K562 treated with DMSO at 1 percent for 12 hours (cell line): ENCODE measurements around the gene TRIM54. TPM values are rescaled to one million over a fixed set of nuclear protein-coding genes. Genes with fewer than 3 reads are reported as not detected.

ENCODE experiments used
- total RNA-seq: library from RNA; unstranded; fragments of 300-600 nt; gene quantifications from 2 replicates; pipeline ENCODE4 v1.2.3, GENCODE V29; 2022; ENCODE audit not compliant: insufficient read depth

The TRIM54 gene, protein sequence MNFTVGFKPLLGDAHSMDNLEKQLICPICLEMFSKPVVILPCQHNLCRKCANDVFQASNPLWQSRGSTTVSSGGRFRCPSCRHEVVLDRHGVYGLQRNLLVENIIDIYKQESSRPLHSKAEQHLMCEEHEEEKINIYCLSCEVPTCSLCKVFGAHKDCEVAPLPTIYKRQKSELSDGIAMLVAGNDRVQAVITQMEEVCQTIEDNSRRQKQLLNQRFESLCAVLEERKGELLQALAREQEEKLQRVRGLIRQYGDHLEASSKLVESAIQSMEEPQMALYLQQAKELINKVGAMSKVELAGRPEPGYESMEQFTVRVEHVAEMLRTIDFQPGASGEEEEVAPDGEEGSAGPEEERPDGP
- not detected in 2 replicates for total RNA-seq

GRCh38 chr2:27281855-27282559 lies at the start of gene TRIM54:
Gene TRIM54, plus strand, starts transcription at chr2:27282429. Its CDS starts 303 bp downstream, at chr2:27282732.

GRCh38 chr2:27262379-27263286 lies 19.6 kb upstream of the TRIM54 start, which contains the start of gene SLC30A3:
Gene SLC30A3, minus strand, starts transcription at chr2:27263047. Its CDS starts 141 bp downstream, at chr2:27262906.

DNA sequence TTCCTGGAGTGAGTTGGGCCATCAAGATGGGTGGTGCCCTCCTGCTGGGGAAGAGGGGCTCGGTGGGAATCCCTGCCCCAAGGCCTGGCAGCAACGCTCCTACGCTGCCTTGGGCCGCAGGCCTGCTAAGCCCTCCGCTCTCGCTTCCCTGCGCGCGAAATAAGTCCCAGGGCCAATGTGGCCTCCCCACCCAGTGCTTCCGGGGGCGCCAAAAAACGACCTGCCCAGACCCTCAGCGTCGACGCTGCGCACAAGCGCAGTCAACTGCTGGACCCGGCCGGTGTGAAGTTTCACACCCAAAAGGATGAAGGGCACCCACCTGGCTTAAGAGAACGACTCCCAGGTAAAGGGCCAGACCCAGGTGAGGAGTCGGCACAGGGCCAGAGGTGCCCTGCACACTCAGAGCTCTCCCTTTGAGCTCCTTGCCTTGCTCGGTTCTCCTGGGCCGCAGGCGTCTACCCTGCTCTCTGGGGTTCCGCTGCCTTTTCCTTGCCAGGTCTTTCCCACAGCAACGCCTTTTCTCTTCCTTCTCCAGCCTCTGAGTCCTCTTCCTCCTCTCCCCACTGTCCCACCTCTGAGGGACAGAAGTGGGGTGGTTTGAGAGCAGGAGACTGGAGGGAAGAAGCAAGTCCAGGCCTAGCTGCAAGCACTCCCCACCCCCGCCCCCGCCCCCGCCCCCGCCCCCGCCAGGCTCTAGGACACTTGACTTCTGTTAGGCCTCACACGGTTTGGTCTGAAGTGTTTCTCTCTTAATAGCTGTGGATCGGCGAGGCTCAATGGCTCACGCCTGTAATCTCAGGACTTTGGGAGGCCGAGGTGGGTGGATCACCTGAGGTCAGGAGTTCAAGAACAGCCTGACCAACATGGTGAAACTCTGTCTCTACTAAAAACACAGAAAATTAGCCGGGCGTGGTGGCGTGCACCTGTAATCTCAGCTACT lies 6.7 kb upstream of the TRIM54 start, which contains the start of gene DNAJC5G:
Gene DNAJC5G (plus strand): TSS at position 223 of the 940 bp plus-strand sequence. CDS start 1,296 bp downstream, outside the sequence.

DNA sequence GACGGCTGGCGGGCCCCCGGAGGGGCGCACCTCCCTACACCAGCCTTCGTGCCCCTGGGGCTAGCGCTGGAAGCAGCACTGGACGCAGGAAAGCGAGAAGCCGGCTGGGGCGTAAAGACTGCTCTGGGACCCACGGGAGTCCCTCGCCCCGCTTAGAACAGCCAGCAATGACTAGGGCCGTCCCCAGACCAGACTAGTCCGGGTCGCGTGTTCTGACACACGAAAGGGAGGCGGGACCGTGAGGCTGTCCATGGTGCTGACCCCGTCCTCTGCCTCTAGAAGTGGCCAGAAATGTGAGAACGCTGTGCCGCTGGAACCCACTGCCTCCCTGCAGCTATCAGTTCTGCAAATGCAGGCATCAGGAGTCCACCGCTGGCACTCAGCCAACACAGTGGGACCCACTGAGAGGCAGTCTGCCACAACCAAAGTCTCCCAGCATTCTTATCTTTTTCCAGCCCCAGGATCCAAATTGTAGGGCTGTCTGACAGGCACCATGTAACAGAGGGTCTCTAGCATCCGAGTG lies 26.2 kb downstream of the TRIM54 start, which contains the start of gene UCN:
Gene UCN (minus strand): TSS at position 87 of the 523 bp plus-strand sequence. CDS start 550 bp downstream, outside the sequence.

DNA sequence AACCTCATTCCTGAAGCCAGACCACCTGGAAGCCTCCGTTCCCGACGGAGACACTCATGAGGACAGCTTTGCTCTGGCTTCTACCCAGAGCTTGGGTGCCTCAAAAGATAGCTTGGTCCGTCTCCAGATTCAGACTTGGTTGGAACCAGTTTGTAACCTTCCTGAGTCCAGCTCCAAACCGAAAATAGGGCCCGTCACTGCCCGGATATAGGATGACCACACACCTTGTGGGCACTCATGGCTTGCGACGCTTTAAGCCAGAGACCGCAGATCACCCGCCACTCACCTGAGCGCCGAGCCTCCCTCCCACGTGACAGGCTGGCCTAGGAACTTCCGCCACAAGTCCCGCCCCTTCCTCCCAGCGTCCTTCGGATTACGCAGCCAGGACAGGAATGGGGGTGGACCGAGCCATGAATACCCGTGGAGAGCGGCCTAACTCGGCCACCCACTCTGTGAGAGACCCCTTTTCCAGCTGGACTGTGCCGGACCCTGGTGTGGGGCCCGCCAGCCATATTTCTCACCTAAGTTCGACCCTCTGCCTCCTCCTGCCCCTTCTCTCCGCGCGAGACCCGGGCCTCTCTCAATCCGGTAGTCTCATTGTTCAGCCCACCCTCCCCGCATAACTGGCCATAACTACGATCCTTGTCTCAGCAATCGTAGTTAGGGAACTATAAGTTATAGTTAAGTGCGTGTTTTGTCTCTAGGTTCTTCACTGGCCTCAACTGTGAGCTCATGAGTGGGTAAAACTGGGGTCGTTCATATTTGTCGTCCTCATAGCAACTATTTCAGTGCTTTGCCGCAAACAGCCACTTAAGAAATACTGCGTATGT lies 40.8 kb downstream of the TRIM54 start, which contains the start of gene MPV17:
Gene MPV17 (minus strand): TSS at position 332 of the 830 bp plus-strand sequence. CDS start 580 bp downstream, outside the sequence.

DNA sequence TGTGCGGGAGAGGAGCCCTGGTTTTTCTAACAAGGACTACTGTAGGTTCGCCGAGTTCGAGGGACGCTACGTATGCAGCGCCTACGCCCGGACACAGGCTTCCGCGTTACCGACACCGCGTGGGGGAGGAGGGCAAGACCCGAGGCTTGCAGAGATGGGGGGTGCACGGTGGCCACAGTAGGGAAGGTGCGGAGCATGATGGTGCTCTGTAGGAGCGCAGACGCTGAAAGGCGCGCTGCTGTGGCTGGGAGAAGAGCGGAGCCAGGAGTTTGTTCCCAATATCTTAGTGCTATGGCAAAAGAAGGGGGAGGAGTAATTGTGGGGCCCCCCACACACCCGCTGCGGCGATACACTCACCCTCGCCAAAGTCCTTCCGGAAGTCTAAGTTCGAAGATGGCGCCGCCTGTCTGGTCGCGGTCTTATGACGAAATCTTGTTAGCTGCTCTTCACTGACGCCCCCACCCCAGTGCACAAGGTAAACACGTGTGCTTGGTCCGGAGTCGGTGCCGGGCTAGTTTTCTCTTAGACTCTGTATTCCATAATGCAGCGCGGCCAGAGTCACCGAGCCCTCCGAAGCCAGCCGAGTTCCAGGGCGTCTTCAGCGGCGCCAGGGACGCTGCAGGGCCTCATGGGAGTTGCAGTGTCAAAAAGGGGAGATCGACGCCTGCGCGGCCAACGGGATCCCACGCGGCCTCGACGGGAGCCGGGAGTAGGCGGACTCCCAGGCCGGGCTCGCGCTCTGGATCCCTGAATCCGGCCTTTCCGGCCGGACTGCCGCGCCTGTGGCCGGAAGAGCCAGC lies 74.4 kb downstream of the TRIM54 start, which contains the start of gene GTF3C2:
Gene GTF3C2 (minus strand): TSS at position 383 of the 800 bp plus-strand sequence. CDS start 13,210 bp downstream, outside the sequence.

Other genes starting within 250 kb of the TRIM54 start
- gene TMEM214, start 249.5 kb upstream of the TRIM54 start, total RNA-seq, result 64.5 and 121 TPM in 2 replicates
- gene AGBL5, start 230.8 kb upstream of the TRIM54 start, total RNA-seq, result 24.2 and 44.5 TPM in 2 replicates
- gene OST4, start 210.8 kb upstream of the TRIM54 start, total RNA-seq, result 189 and 265 TPM in 2 replicates
- 1.4 and 2.9 TPM in 2 replicates for gene EMILIN1, start 203.8 kb upstream of the TRIM54 start, total RNA-seq
- gene KHK, start 195.7 kb upstream of the TRIM54 start, total RNA-seq, result 13.5 and 20.4 TPM in 2 replicates
- not detected in 2 replicates for gene CGREF1, start 163.3 kb upstream of the TRIM54 start, total RNA-seq
- gene ABHD1, start 158.6 kb upstream of the TRIM54 start, total RNA-seq, result not detected in 2 replicates
- 70.9 and 81.1 TPM in 2 replicates for gene PREB, start 147.8 kb upstream of the TRIM54 start, total RNA-seq
- not detected in 2 replicates for gene PRR30, start 143.0 kb upstream of the TRIM54 start, total RNA-seq
- not detected in 2 replicates for gene TCF23, start 133.4 kb upstream of the TRIM54 start, total RNA-seq
- 90.6 and 94.9 TPM in 2 replicates for gene ATRAID, start 70.4 kb upstream of the TRIM54 start, total RNA-seq
- gene SLC5A6, start 70.2 kb upstream of the TRIM54 start, total RNA-seq, result 16.8 and 39.2 TPM in 2 replicates
- 24.7 and 44.2 TPM in 2 replicates for gene CAD, start 65.1 kb upstream of the TRIM54 start, total RNA-seq
- gene SLC30A3, start 19.4 kb upstream of the TRIM54 start, total RNA-seq, result 1.9 and 3.6 TPM in 2 replicates
- not detected in 2 replicates for gene DNAJC5G, start 7.0 kb upstream of the TRIM54 start, total RNA-seq
- 10.6 and 12.6 TPM in 2 replicates for gene UCN, start 26.0 kb downstream of the TRIM54 start, total RNA-seq
- gene MPV17, start 40.7 kb downstream of the TRIM54 start, total RNA-seq, result 51.4 and 75.4 TPM in 2 replicates
- 28.5 and 55.0 TPM in 2 replicates for gene GTF3C2, start 74.3 kb downstream of the TRIM54 start, total RNA-seq
- 65.5 and 71.2 TPM in 2 replicates for gene EIF2B4, start 87.9 kb downstream of the TRIM54 start, total RNA-seq
- gene SNX17, start 88.2 kb downstream of the TRIM54 start, total RNA-seq, result 67.7 and 71.0 TPM in 2 replicates
- gene ZNF513, start 98.3 kb downstream of the TRIM54 start, total RNA-seq, result 9.7 and 14.6 TPM in 2 replicates
- gene PPM1G, start 127.2 kb downstream of the TRIM54 start, total RNA-seq, result 98.2 and 115 TPM in 2 replicates
- gene NRBP1, start 146.2 kb downstream of the TRIM54 start, total RNA-seq, result 51.5 and 71.6 TPM in 2 replicates
- 2.6 TPM in 1 of 2 replicates, not detected in the other for gene KRTCAP3, start 160.0 kb downstream of the TRIM54 start, total RNA-seq
- gene IFT172, start 207.3 kb downstream of the TRIM54 start, total RNA-seq, result 9.0 and 15.1 TPM in 2 replicates
- gene FNDC4, start 212.8 kb downstream of the TRIM54 start, total RNA-seq, result 18.8 and 20.6 TPM in 2 replicates
- not detected in 2 replicates for gene GCKR, start 214.4 kb downstream of the TRIM54 start, total RNA-seq